ENCODE data around the gene RPS6KA1.
"Not testable (repeated sequence)": the region's sequence is repeated elsewhere in the genome, so short reads cannot be mapped to it uniquely, and the experiment has no call there.

Gene RPS6KA1

GRCh38 chr1:26597629-26598039 lies 68.1 kb downstream of the RPS6KA1 start:
- no peak for DNase-seq (ENCODE audit: low read depth)
- H3K4me3 ChIP-seq (ENCODE audit: control insufficient read depth, low read depth, low read length): no peak overlapping the region
- peak; percentile 52 for TF ChIP-seq CTCF (IDR thresholded peaks at IDR 0.05; ENCODE audit: control insufficient read depth, insufficient read depth, low read depth, low read length, missing control alignments)

- H3K4me3 ChIP-seq (ENCODE audit: control insufficient read depth, low read depth, low read length): no peak overlapping the region
- no peak for TF ChIP-seq CTCF (IDR thresholded peaks at IDR 0.05; ENCODE audit: control insufficient read depth, insufficient read depth, low read depth, low read length, missing control alignments)
- no peak for DNase-seq (ENCODE audit: low read depth)
Measured at GRCh38 chr1:26598890-26599289, 69.3 kb downstream of the RPS6KA1 start.

GRCh38 chr1:26602378-26602959 lies 72.9 kb downstream of the RPS6KA1 start:
- no peak for DNase-seq (ENCODE audit: low read depth)
- no peak overlapping the region for H3K4me3 ChIP-seq (ENCODE audit: control insufficient read depth, low read depth, low read length)
- TF ChIP-seq CTCF (IDR thresholded peaks at IDR 0.05; ENCODE audit: control insufficient read depth, insufficient read depth, low read depth, low read length, missing control alignments): peak; percentile 73

- DNase-seq (ENCODE audit: low read depth): no peak
- TF ChIP-seq CTCF (IDR thresholded peaks at IDR 0.05; ENCODE audit: control insufficient read depth, insufficient read depth, low read depth, low read length, missing control alignments): no peak
- H3K4me3 ChIP-seq (ENCODE audit: control insufficient read depth, low read depth, low read length): no peak overlapping the region
Measured at GRCh38 chr1:26603856-26604255, 74.3 kb downstream of the RPS6KA1 start.

- DNase-seq (ENCODE audit: low read depth): no peak
- no peak for TF ChIP-seq CTCF (IDR thresholded peaks at IDR 0.05; ENCODE audit: control insufficient read depth, insufficient read depth, low read depth, low read length, missing control alignments)
- no peak overlapping the region for H3K4me3 ChIP-seq (ENCODE audit: control insufficient read depth, low read depth, low read length)
Measured at GRCh38 chr1:26607186-26607585, 77.6 kb downstream of the RPS6KA1 start.

GRCh38 chr1:26608895-26609294 lies 79.3 kb downstream of the RPS6KA1 start:
- DNase-seq (ENCODE audit: low read depth): no peak
- H3K4me3 ChIP-seq (ENCODE audit: control insufficient read depth, low read depth, low read length): no peak overlapping the region
- TF ChIP-seq CTCF (IDR thresholded peaks at IDR 0.05; ENCODE audit: control insufficient read depth, insufficient read depth, low read depth, low read length, missing control alignments): no peak

- DNase-seq (ENCODE audit: low read depth): no peak
- TF ChIP-seq CTCF (IDR thresholded peaks at IDR 0.05; ENCODE audit: control insufficient read depth, insufficient read depth, low read depth, low read length, missing control alignments): no peak
- no peak overlapping the region for H3K4me3 ChIP-seq (ENCODE audit: control insufficient read depth, low read depth, low read length)
Measured at GRCh38 chr1:26610781-26611180, 81.2 kb downstream of the RPS6KA1 start.

GRCh38 chr1:26612627-26613026 lies 83.1 kb downstream of the RPS6KA1 start:
- not testable (repeated sequence) for H3K4me3 ChIP-seq (ENCODE audit: control insufficient read depth, low read depth, low read length); DNase-seq (ENCODE audit: low read depth)

All from AG09309 (cell line).